Neural cell (in vitro differentiated cells): ENCODE results near the gene SERGEF. TPM values are rescaled to one million over a fixed set of nuclear protein-coding genes. Genes with fewer than 3 reads are reported as not detected.

ENCODE experiments used
- H2AFZ ChIP-seq: fragments of 200-600, 300-800 bp; sonication (generic), shearing (Covaris generic); 2 replicates; pipeline ENCODE4 v1.6.0; 2014; ENCODE audit warnings: low read depth, mild to moderate bottlenecking, antibody characterized with exemption, low read length, moderate library complexity
- H3F3A ChIP-seq: fragments of 200-600 bp; shearing (Covaris generic); 2 replicates; pipeline ENCODE4 v1.6.1; 2016; ENCODE audit warnings: mild to moderate bottlenecking, moderate library complexity, mixed read lengths, antibody characterized with exemption, low read length; ENCODE audit not compliant: insufficient read depth, poor library complexity, severe bottlenecking
- H3K27ac ChIP-seq: fragments of 200-600, 300-800 bp; sonication (generic), shearing (Covaris generic); 2 replicates; pipeline ENCODE4 v1.5.1; 2014; ENCODE audit warnings: mild to moderate bottlenecking, low read length, moderate library complexity
- H3K27me3 ChIP-seq: fragments of 300-800, 200-600 bp; sonication (generic), shearing (Covaris generic); 2 replicates; pipeline ENCODE4 v1.6.0; 2014; ENCODE audit warnings: mild to moderate bottlenecking, low read depth, low read length, moderate library complexity; ENCODE audit not compliant: insufficient read depth
- H3K36me3 ChIP-seq: fragments of 300-800, 200-600 bp; sonication (generic), shearing (Covaris generic); 2 replicates; pipeline ENCODE4 v1.5.1; 2014; ENCODE audit warnings: mild to moderate bottlenecking, antibody characterized with exemption, low read length, moderate library complexity; ENCODE audit not compliant: insufficient read depth
- H3K4me2 ChIP-seq: fragments of 300-800, 200-600 bp; sonication (generic), shearing (Covaris generic); 2 replicates; pipeline ENCODE4 v1.6.0; 2014; ENCODE audit warnings: mild to moderate bottlenecking, low read length
- H3K4me3 ChIP-seq: fragments of 300-800, 200-600 bp; sonication (generic), shearing (Covaris generic); 2 replicates; pipeline ENCODE4 v1.5.1; 2014; ENCODE audit warnings: mild to moderate bottlenecking, low read length, moderate library complexity
- H3K79me2 ChIP-seq: fragments of 200-600 bp; shearing (Covaris generic); replicated peaks from 2 replicates; pipeline ENCODE4 v1.6.0; 2014; ENCODE audit warnings: mild to moderate bottlenecking, low read length, moderate library complexity; ENCODE audit not compliant: insufficient read depth
- H3K9ac ChIP-seq: fragments of 300-800, 200-600 bp; sonication (generic), shearing (Covaris generic); 2 replicates; pipeline ENCODE4 v1.6.1; 2016; ENCODE audit warnings: mild to moderate bottlenecking, low read length, mixed read lengths
- H3K9me2 ChIP-seq: fragments of 200-600 bp; shearing (Covaris generic); 2 replicates; pipeline ENCODE4 v1.6.1; 2016; ENCODE audit warnings: mild to moderate bottlenecking, low read length, mixed read lengths; ENCODE audit not compliant: insufficient read depth
- H3K9me3 ChIP-seq: fragments of 200-600, 300-800 bp; sonication (generic), shearing (Covaris generic); 2 replicates; pipeline ENCODE4 v1.6.1; 2016; ENCODE audit warnings: mild to moderate bottlenecking, mixed run types, low read length, moderate library complexity, mixed read lengths
- H4K20me1 ChIP-seq: fragments of 200-600 bp; shearing (Covaris generic); 2 replicates; pipeline ENCODE4 v1.6.1; 2016; ENCODE audit warnings: mild to moderate bottlenecking, mixed run types; ENCODE audit not compliant: insufficient read depth
- POLR2AphosphoS5 ChIP-seq: IDR thresholded peaks from 2 replicates; pipeline ENCODE4 v1.6.1; 2012
- RAD21 ChIP-seq: fragments of 450-650 bp; conservative IDR thresholded peaks from 2 replicates; pipeline ENCODE4 v1.6.1; 2014; ENCODE audit warnings: antibody characterized with exemption, mild to moderate bottlenecking, moderate library complexity
- TAF1 ChIP-seq: IDR thresholded peaks from 2 replicates; pipeline ENCODE4 v1.6.1; 2012; ENCODE audit warnings: low read depth
- polyA plus RNA-seq: library from polyadenylated mRNA; depleted of rRNA; stranded (reverse); fragments of >200 nt; gene quantifications from 2 replicates; pipeline ENCODE4 v1.2.3, GENCODE V29; 2014
- TF ChIP-seq, protein P1 (sequence below): IDR thresholded peaks from 2 replicates; pipeline ENCODE4 v1.6.1; 2012; ENCODE audit warnings: borderline replicate concordance

SERGEF gene
- polyA plus RNA-seq, 1 donor from 2014 or later, result 49.6 TPM

DNA sequence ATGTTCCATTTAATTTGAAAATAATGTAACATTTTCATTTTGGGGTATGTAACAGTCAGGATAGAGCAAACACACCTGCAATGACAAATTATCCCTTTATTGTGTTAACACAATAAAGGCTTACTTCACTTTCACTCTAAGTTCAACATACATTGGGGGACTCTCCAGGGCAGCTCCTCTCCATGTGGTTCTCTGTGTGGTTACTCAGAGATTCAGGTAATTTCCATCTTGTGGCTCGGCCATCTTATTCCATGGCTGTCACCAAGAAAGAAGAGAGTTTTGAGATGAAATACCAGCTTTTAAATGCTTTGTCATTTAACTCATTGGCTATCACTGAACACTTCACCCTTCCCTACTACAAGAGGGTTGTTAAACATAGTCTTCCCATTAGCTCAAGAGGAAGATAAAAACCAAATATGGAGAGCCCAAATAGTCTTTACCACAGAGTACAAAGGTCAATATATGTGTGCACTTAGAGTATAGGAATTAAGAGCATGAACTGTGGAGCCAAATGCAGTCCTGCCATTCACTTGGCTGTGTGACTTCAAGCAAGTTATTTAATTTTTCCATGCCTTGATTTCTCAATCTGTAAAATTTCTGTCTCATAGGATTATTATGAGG, 43.8 kb upstream of the SERGEF start:
- no peak overlapping the region for H3K27ac ChIP-seq
- no peak overlapping the region for H2AFZ ChIP-seq
- no peak for TF ChIP-seq RAD21
- H3K9me2 ChIP-seq, result no peaks in the 10 kb centered on the region
- H3K79me2 ChIP-seq, result no peaks in the 10 kb centered on the region
- no peaks in the 10 kb centered on the region for H3F3A ChIP-seq
- no peaks in the 10 kb centered on the region for H3K27me3 ChIP-seq
- H3K4me2 ChIP-seq, result no peak overlapping the region
- H3K4me3 ChIP-seq, result no peak overlapping the region
- no peaks in the 10 kb centered on the region for H3K36me3 ChIP-seq
- no peak overlapping the region for H3K9ac ChIP-seq
- no peaks in the 10 kb centered on the region for H3K9me3 ChIP-seq
- H4K20me1 ChIP-seq, result no peaks in the 10 kb centered on the region

DNA sequence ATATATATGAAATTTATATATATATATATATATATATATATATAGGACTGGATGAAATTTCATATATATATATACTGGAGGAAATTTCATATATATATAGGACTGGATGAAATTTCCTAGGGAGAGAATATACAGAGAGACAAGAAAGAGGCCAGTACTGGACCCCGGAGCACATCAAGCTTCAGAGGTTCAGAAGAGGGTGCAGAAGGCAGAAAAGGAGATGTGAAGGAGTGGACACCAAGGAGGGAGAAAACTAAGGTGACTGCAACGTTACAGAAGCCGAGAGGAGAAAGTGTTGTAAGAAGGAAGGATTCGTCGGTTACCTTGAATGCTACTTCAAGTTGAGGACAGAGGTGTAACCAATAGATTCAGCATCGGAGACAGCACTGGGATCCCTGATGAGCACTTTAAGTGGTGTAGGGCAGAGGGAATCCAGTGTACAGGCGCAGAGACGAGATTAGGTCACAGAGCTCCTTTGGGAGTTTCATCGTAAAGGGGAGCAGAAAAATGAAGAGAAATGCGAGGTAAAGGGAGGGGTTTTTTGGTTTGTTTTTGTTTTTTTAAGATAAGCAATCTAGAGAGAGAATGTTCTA, 41.8 kb upstream of the SERGEF start:
- H3K36me3 ChIP-seq, result no peaks in the 10 kb centered on the region
- no peak overlapping the region for H3K9ac ChIP-seq
- TF ChIP-seq, protein P1, sequence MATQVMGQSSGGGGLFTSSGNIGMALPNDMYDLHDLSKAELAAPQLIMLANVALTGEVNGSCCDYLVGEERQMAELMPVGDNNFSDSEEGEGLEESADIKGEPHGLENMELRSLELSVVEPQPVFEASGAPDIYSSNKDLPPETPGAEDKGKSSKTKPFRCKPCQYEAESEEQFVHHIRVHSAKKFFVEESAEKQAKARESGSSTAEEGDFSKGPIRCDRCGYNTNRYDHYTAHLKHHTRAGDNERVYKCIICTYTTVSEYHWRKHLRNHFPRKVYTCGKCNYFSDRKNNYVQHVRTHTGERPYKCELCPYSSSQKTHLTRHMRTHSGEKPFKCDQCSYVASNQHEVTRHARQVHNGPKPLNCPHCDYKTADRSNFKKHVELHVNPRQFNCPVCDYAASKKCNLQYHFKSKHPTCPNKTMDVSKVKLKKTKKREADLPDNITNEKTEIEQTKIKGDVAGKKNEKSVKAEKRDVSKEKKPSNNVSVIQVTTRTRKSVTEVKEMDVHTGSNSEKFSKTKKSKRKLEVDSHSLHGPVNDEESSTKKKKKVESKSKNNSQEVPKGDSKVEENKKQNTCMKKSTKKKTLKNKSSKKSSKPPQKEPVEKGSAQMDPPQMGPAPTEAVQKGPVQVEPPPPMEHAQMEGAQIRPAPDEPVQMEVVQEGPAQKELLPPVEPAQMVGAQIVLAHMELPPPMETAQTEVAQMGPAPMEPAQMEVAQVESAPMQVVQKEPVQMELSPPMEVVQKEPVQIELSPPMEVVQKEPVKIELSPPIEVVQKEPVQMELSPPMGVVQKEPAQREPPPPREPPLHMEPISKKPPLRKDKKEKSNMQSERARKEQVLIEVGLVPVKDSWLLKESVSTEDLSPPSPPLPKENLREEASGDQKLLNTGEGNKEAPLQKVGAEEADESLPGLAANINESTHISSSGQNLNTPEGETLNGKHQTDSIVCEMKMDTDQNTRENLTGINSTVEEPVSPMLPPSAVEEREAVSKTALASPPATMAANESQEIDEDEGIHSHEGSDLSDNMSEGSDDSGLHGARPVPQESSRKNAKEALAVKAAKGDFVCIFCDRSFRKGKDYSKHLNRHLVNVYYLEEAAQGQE, result no peak
- no peaks in the 10 kb centered on the region for H3K9me3 ChIP-seq
- no peaks in the 10 kb centered on the region for H3K79me2 ChIP-seq
- no peaks in the 10 kb centered on the region for H4K20me1 ChIP-seq
- H3K27ac ChIP-seq, result no peak overlapping the region
- no peak overlapping the region for H2AFZ ChIP-seq
- no peaks in the 10 kb centered on the region for H3F3A ChIP-seq
- no peaks in the 10 kb centered on the region for H3K9me2 ChIP-seq
- H3K4me2 ChIP-seq, result no peak overlapping the region
- no peaks in the 10 kb centered on the region for H3K27me3 ChIP-seq
- no peak overlapping the region for H3K4me3 ChIP-seq

DNA sequence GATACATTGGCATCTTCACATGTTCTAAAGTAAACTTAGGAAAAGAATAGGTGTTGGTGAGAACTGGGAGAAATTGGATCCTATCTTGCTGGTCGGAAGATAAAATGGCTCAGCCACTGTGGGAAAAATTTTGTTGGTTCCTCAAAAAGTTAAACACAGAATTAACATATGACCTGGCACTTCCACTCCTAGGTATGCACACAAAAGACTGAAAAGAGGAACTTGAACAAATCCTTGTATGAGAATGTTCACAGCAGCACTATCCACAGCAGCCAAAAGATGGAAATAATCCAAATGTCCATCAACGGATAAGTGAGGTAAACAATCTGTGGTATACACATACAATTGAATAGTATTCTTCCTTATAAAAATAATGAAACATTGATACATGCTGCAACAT, 38.0 kb upstream of the SERGEF start:
- Histone ChIP-seq H2AFZ (no peak overlapping the region), H3K9me2 (no peaks in the 10 kb centered on the region), H4K20me1 (no peaks in the 10 kb centered on the region), H3K79me2 (no peaks in the 10 kb centered on the region), H3K9me3 (no peaks in the 10 kb centered on the region), H3K27ac (no peak overlapping the region), H3K4me2 (no peak overlapping the region), H3K9ac (no peak overlapping the region), H3K36me3 (no peaks in the 10 kb centered on the region), H3F3A (no peaks in the 10 kb centered on the region), H3K4me3 (no peak overlapping the region), H3K27me3 (peaks cover 11% of the 10 kb centered on the region)
- TF ChIP-seq POLR2AphosphoS5 (no peak), TAF1 (no peak)
- TF ChIP-seq, protein P1, result no peak
